DND-41 (cell line): ENCODE results near the gene MRPL21.

Source experiments
- CTCF ChIP-seq: IDR thresholded peaks from 2 replicates; pipeline ENCODE4 v1.5.1; 2012; ENCODE audit warnings: borderline replicate concordance, low read length, moderate library complexity, mild to moderate bottlenecking; ENCODE audit not compliant: poor library complexity, severe bottlenecking; ENCODE audit errors: extremely low read depth
- EZH2 ChIP-seq: IDR thresholded peaks from 3 replicates; pipeline ENCODE4 v1.6.1; 2012; ENCODE audit warnings: borderline replicate concordance, low read depth, mild to moderate bottlenecking, moderate library complexity, low read length, inconsistent platforms; ENCODE audit not compliant: severe bottlenecking

- TF ChIP-seq CTCF: no peak
- TF ChIP-seq EZH2: no peak
Measured at GRCh38 chr11:68878022-68878421, 25.6 kb downstream of the MRPL21 start.
